Natural killer cell (primary cell): ENCODE measurements around the gene ATP5F1E. TPM values are rescaled to one million over a fixed set of nuclear protein-coding genes. Genes with fewer than 3 reads are reported as not detected.

Experiments used
- ATAC-seq, 3 donors: fragments of 150-1000 bp in 2 of 3; fragments of 200-7000 bp in 1 of 3; cut with Tn5 transposase; 1 replicate in 1 of 3; 2 replicates in 2 of 3; pipeline ENCODE4 v1.10.0; 2021; ENCODE audit warnings: mild to moderate bottlenecking in 2 of 3, moderate library complexity in 2 of 3
- DNase-seq, 2 donors: peaks; one replicate each; pipeline versions ENCODE4 v3.0.0 to v3.0.0-alpha.2; 2013 to 2021; ENCODE audit warnings: mixed read lengths in 1 of 2
- H3K27ac ChIP-seq: one replicate; pipeline ENCODE4 v1.5.1; 2013; ENCODE audit warnings: mild to moderate bottlenecking, low read length
- H3K27me3 ChIP-seq: one replicate; pipeline ENCODE4 v1.6.1; 2013; ENCODE audit warnings: low read length; ENCODE audit not compliant: control insufficient read depth, insufficient read depth
- H3K36me3 ChIP-seq: one replicate; pipeline ENCODE4 v1.6.1; 2013; ENCODE audit warnings: low read length; ENCODE audit not compliant: control insufficient read depth, insufficient read depth
- H3K4me1 ChIP-seq: one replicate; pipeline ENCODE4 v1.6.1; 2013; ENCODE audit warnings: low read length; ENCODE audit not compliant: control insufficient read depth, insufficient read depth
- H3K4me3 ChIP-seq: one replicate; pipeline ENCODE4 v1.5.1; 2013; ENCODE audit warnings: low read length
- H3K9me3 ChIP-seq: one replicate; pipeline ENCODE4 v1.6.1; 2013; ENCODE audit warnings: low read length; ENCODE audit not compliant: control insufficient read depth, insufficient read depth
- H3K27ac Mint-ChIP-seq, 2 donors: one replicate each; pipeline ENCODE4 v1.8.0; 2022; ENCODE audit warnings: mild to moderate bottlenecking in 2 of 2, mixed read lengths in 2 of 2, moderate library complexity in 1 of 2
- H3K27me3 Mint-ChIP-seq, 2 donors: one replicate each; pipeline ENCODE4 v1.8.0; 2022; ENCODE audit warnings: low read depth in 2 of 2, mixed read lengths in 2 of 2
- H3K36me3 Mint-ChIP-seq: one replicate; pipeline ENCODE4 v1.8.0; 2022; ENCODE audit warnings: mixed read lengths
- H3K4me1 Mint-ChIP-seq, 2 donors: one replicate each; pipeline ENCODE4 v1.8.0; 2022; ENCODE audit warnings: mixed read lengths in 2 of 2
- H3K4me3 Mint-ChIP-seq: one replicate; pipeline ENCODE4 v1.8.0; 2022; ENCODE audit warnings: mild to moderate bottlenecking, moderate library complexity, mixed read lengths
- H3K9me3 Mint-ChIP-seq, 2 donors: one replicate each; pipeline ENCODE4 v1.8.0; 2022; ENCODE audit warnings: mixed read lengths in 2 of 2
- WGBS: methylation state at CpG from one replicate; pipeline ENCODE4 v1.1.7; 2013; ENCODE audit warnings: missing lambda C conversion rate; ENCODE audit not compliant: insufficient coverage; 5-methylcytosine and 5-hydroxymethylcytosine counted together
- intact Hi-C: fragments of 100-400 bp; cut with micrococcal nuclease; formaldehyde crosslinking; loops from one replicate; pipeline ENCODE4 v1.14.2; 2022
- total RNA-seq, 4 donors: library from RNA; stranded (reverse); fragments of 120-200 nt in 1 of 4; gene quantifications; one replicate each; pipeline versions ENCODE4 v1.2.3 to v1.2.4, GENCODE V29; 2013 to 2022
- TF ChIP-seq, protein P1 (sequence below): fragments of 200-600 bp; IDR thresholded peaks from one replicate; pipeline ENCODE4 v1.8.0; 2022; ENCODE audit warnings: antibody characterized with exemption

The ATP5F1E gene
- total RNA-seq, 3 donors from 2014 or later (not counting 1 experiment from before 2014, with no cell fraction given) = 45.9 to 58.0 (median 50.8) TPM

DNA sequence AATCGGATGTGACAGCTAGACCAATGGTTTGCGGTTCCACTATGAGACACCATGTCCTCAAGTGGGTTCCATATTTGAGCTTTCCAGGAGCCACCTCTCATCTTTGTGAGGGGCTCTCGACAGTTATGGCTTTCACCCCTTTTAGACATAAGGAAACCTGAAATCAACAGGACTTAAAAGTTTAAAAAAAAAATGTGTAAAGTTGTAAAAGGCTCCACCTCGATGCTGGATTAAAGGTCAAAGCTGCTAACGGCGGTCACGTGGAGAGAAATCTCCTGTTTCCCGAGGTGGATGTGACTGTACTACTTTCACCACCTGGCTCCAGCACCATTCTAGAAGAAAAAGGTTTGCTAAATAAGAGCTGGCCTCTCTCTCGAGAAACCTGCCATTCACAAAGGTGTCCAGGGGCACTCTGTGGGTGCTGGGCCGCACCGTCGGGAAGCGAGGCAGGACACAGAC is 542 bp downstream of the ATP5F1E start:
- 15% methylated on average over 13 of the region's 13 CpGs for WGBS
- Histone ChIP-seq H3K4me1 (peaks cover 21% of the 10 kb centered on the region), H3K4me3 (peak overlapping the region; percentile 81), H3K27ac (peak overlapping the region; percentile 85), H3K27me3 (no peaks in the 10 kb centered on the region), H3K9me3 (no peaks in the 10 kb centered on the region), H3K36me3 (peaks cover 61% of the 10 kb centered on the region)
- intact Hi-C loops = loop anchor here (1.0 kb wide), 3 partner anchors 11 to 123 kb away; partner anchors contain the start of gene PRELID3B
- H3K27me3 Mint-ChIP-seq = no peaks in the 10 kb centered on the region
- peak overlapping the region; percentile 95 for H3K4me3 Mint-ChIP-seq
- no peaks in the 10 kb centered on the region for H3K9me3 Mint-ChIP-seq
- TF ChIP-seq, protein P1, sequence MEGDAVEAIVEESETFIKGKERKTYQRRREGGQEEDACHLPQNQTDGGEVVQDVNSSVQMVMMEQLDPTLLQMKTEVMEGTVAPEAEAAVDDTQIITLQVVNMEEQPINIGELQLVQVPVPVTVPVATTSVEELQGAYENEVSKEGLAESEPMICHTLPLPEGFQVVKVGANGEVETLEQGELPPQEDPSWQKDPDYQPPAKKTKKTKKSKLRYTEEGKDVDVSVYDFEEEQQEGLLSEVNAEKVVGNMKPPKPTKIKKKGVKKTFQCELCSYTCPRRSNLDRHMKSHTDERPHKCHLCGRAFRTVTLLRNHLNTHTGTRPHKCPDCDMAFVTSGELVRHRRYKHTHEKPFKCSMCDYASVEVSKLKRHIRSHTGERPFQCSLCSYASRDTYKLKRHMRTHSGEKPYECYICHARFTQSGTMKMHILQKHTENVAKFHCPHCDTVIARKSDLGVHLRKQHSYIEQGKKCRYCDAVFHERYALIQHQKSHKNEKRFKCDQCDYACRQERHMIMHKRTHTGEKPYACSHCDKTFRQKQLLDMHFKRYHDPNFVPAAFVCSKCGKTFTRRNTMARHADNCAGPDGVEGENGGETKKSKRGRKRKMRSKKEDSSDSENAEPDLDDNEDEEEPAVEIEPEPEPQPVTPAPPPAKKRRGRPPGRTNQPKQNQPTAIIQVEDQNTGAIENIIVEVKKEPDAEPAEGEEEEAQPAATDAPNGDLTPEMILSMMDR = no peak
- H3K36me3 Mint-ChIP-seq = peaks cover 35% of the 10 kb centered on the region
- H3K27ac Mint-ChIP-seq = peak overlapping the region; percentile 91 to 93
- peak in 1 of 2 donors; percentile 53 for DNase-seq
- ATAC-seq = no peak
- peaks cover 50% of the 10 kb centered on the region in 2 donors for H3K4me1 Mint-ChIP-seq

DNA sequence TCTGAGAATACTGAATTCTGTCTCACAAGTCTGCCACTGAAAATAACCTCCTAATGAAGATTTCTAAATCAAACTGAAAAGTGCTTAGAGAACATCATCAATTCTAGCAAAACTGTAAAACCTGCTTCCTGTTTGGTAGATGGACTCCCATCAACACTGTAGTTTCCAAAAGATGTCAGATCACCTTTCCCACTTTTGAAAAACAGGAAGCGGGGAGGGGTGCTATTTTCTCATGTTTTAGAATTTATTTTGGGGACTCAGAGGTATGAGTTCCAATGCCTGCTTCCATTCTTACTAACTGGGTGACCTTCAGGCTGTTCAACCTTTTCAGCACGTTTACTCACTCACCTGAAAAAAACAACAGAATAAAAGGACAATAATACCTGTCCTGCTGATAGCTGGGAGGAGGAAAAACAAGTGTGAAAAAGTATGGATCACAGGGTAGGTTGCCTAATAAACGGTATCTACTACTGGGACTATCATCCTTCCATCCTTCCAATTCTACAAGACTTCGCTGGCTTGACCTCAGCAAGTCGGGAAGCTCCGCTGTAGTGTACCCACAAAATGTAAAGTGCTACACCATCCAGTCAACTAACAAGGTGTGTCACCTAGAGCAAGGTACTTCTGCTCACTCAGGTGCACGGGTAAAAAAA is 1.1 kb downstream of the ATP5F1E start:
- Mint-ChIP-seq H3K27ac (peak overlapping the region; percentile 91 to 93), H3K36me3 (peaks cover 30% of the 10 kb centered on the region), H3K27me3 (no peaks in the 10 kb centered on the region), H3K9me3 (no peaks in the 10 kb centered on the region), H3K4me3 (peak overlapping the region; percentile 95), H3K4me1 (peaks cover 55% of the 10 kb centered on the region in 2 donors)
- peak overlapping the region; percentile 85 for H3K27ac ChIP-seq
- H3K36me3 ChIP-seq = peaks cover 61% of the 10 kb centered on the region
- no peaks in the 10 kb centered on the region for H3K9me3 ChIP-seq
- intact Hi-C loops = loop anchor here (1.0 kb wide), 1 partner anchor 49 kb away; no protein-coding TSS in a partner anchor
- H3K4me1 ChIP-seq = peaks cover 21% of the 10 kb centered on the region
- 73% methylated on average over 6 of the region's 7 CpGs for WGBS
- TF ChIP-seq, protein P1 = no peak
- ATAC-seq = no peak
- peak overlapping the region; percentile 81 for H3K4me3 ChIP-seq
- no peak for DNase-seq
- H3K27me3 ChIP-seq = no peaks in the 10 kb centered on the region

DNA sequence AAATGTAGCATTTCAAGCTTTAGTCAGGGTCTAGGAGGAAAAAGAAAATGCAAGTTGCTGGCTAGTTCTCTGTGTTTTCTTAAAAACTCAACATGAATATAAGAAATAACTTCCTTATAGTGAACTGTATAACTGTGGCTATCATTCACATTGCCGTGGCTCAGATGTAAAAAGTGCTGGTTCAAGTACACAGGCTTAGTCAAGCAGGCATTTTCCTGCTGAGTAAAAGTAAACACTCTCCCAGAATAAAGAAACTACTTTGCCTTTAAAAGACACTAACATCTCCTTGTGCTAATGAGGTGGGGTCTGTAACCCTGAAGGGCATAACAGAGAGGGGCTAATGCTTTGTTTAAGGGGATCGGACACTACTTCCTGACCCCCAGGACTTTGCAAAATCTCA is 3.3 kb downstream of the ATP5F1E start:
- TF ChIP-seq, protein P1 = no peak

More for the DNA sequence above, 3.3 kb downstream of the ATP5F1E start:
- peaks cover 28% of the 10 kb centered on the region for H3K36me3 Mint-ChIP-seq
- ATAC-seq (no peak), DNase-seq (no peak)
- H3K4me1 Mint-ChIP-seq = peaks cover 64 to 70% of the 10 kb centered on the region in 2 donors
- no peaks in the 10 kb centered on the region for H3K27me3 ChIP-seq
- intact Hi-C loops = no loop called here
- H3K9me3 ChIP-seq = no peaks in the 10 kb centered on the region
- peak overlapping the region in 1 of 2 donors; percentile 21 for H3K27ac Mint-ChIP-seq
- no peaks in the 10 kb centered on the region for H3K27me3 Mint-ChIP-seq
- no peaks in the 10 kb centered on the region for H3K9me3 Mint-ChIP-seq
- H3K4me3 Mint-ChIP-seq = peak overlapping the region; percentile 40
- H3K4me1 ChIP-seq = peaks cover 21% of the 10 kb centered on the region
- H3K36me3 ChIP-seq = peaks cover 61% of the 10 kb centered on the region
- no peak overlapping the region for H3K27ac ChIP-seq
- 72% methylated on average over 2 of the region's 2 CpGs for WGBS
- no peak overlapping the region for H3K4me3 ChIP-seq
